ENCODE measurements around the gene EPB41L4B. TPM values are rescaled to one million over a fixed set of nuclear protein-coding genes. Genes with fewer than 3 reads are reported as not detected.
"Not testable (repeated sequence)": the region's sequence is repeated elsewhere in the genome, so short reads cannot be mapped to it uniquely, and the experiment has no call there.

EPB41L4B gene
- total RNA-seq, 1 donor from 2014 or later = 6.8 TPM

- not testable (repeated sequence) for H3K4me1 ChIP-seq (ENCODE audit: control insufficient read depth in 3 of 3, insufficient read depth in 3 of 3, low read length in 3 of 3); H3K27ac ChIP-seq (ENCODE audit: low read depth, low read length); H3K9ac ChIP-seq (ENCODE audit: low read depth in 1 of 3, low read length in 3 of 3); H3K27me3 ChIP-seq (ENCODE audit: control insufficient read depth in 3 of 3, insufficient read depth in 3 of 3, low read length in 3 of 3); H3K36me3 ChIP-seq (ENCODE audit: control insufficient read depth in 3 of 3, insufficient read depth in 3 of 3, low read length in 3 of 3); H3K9me3 ChIP-seq (ENCODE audit: control insufficient read depth in 3 of 3, low read length in 3 of 3); H3K4me3 ChIP-seq (ENCODE audit: low read length in 3 of 3)
These were observed 194.2 kb downstream of the EPB41L4B start for GRCh38 chr9:109126671-109127070.

- Histone ChIP-seq H3K27me3 (ENCODE audit: control insufficient read depth in 3 of 3, insufficient read depth in 3 of 3, low read length in 3 of 3) (no peaks in the 10 kb centered on the region), H3K27ac (ENCODE audit: low read depth, low read length) (no peak overlapping the region), H3K9me3 (ENCODE audit: control insufficient read depth in 3 of 3, low read length in 3 of 3) (no peaks in the 10 kb centered on the region), H3K4me3 (ENCODE audit: low read length in 3 of 3) (no peak overlapping the region), H3K4me1 (ENCODE audit: control insufficient read depth in 3 of 3, insufficient read depth in 3 of 3, low read length in 3 of 3) (peaks cover 0 to 5% (median 3%) of the 10 kb centered on the region in 3 donors), H3K36me3 (ENCODE audit: control insufficient read depth in 3 of 3, insufficient read depth in 3 of 3, low read length in 3 of 3) (no peaks in the 10 kb centered on the region), H3K9ac (ENCODE audit: low read depth in 1 of 3, low read length in 3 of 3) (no peak overlapping the region)
These were observed 196.7 kb downstream of the EPB41L4B start for GRCh38 chr9:109124121-109124520.

- Histone ChIP-seq H3K4me3 (ENCODE audit: low read length in 3 of 3) (no peak overlapping the region), H3K9ac (ENCODE audit: low read depth in 1 of 3, low read length in 3 of 3) (no peak overlapping the region), H3K27ac (ENCODE audit: low read depth, low read length) (no peak overlapping the region), H3K27me3 (ENCODE audit: control insufficient read depth in 3 of 3, insufficient read depth in 3 of 3, low read length in 3 of 3) (no peaks in the 10 kb centered on the region), H3K36me3 (ENCODE audit: control insufficient read depth in 3 of 3, insufficient read depth in 3 of 3, low read length in 3 of 3) (no peaks in the 10 kb centered on the region), H3K9me3 (ENCODE audit: control insufficient read depth in 3 of 3, low read length in 3 of 3) (no peaks in the 10 kb centered on the region), H3K4me1 (ENCODE audit: control insufficient read depth in 3 of 3, insufficient read depth in 3 of 3, low read length in 3 of 3) (peaks cover 9 to 16% (median 12%) of the 10 kb centered on the region in 3 donors)
These were observed 197.9 kb downstream of the EPB41L4B start for GRCh38 chr9:109122726-109123621.

Small RNAs within 50 kb of the gene (small RNA-seq; reads per million reads assigned to genes)
- gene RF00019 = not detected
- gene RNU6-984P = not detected

Other genes starting within 250 kb of the EPB41L4B start
- gene TMEM245, start 201.1 kb downstream of the EPB41L4B start, total RNA-seq = 62.6 TPM
- gene FRRS1L, start 153.8 kb downstream of the EPB41L4B start, total RNA-seq = 1.0 TPM
- gene PTPN3, start 177.2 kb upstream of the EPB41L4B start, total RNA-seq = 7.8 TPM